ENCODE results near the gene BABAM2. TPM values are rescaled to one million over a fixed set of nuclear protein-coding genes. Genes with fewer than 3 reads are reported as not detected.

The BABAM2 gene
- total and polyA plus RNA-seq, 2 experiments from 2014 or later = 28.8 to 43.6 TPM

DNA sequence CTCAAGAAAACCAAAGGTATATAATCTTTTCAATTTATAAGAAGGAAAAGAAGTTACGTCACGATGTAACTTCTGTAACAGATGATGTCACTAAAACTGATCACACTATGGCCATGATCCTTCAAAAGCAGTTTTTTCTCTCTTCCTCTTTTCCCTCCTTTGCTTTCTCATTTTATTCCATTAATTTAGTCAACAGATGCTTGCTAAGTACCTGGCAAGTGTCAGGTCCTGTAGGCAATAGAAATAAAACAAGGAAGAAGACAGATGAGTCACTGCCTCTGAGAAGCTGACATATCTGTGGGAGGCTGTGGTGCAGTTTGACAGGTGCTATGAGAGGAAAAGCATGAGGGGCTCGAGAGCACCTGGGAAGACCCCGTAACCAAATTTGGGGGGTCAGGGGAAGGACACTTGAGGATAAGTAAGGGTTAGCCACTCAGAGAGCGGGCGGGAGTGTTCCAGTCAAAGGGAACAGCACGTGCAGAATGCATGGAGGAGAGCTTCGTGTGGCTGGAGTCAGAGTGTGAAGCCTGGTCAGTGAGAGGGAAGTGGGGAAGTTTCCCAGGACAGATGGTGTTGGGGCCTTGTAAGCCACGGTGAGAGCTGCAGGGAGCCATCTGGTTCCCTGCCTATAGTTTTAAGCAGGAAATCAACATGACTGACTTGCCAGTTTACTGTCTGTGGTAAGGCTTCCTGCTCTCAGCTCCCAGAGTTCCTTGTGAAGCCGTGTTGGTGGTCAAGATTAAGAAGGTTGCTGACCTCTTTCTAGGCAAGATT is 303.3 kb downstream of the BABAM2 start:
- 80% methylated on average over 10 of the region's 10 CpGs for WGBS (ENCODE audit: low lambda C conversion rate, missing lambda C conversion rate)
- Histone ChIP-seq H3K36me3 (replicated peaks; ENCODE audit: insufficient read depth, low read depth) (no peaks in the 10 kb centered on the region), H3K27ac (no peak overlapping the region), H2AFZ (no peak overlapping the region), H4K20me1 (ENCODE audit: insufficient read depth, poor library complexity, severe bottlenecking) (no peaks in the 10 kb centered on the region), H3K4me2 (no peak overlapping the region), H3K4me1 (ENCODE audit: insufficient read depth) (peaks cover 5% of the 10 kb centered on the region), H3K4me3 (no peak overlapping the region), H3K27me3 (no peaks in the 10 kb centered on the region), H3K79me2 (no peaks in the 10 kb centered on the region), H3K9me2 (replicated peaks; ENCODE audit: insufficient read depth) (no peaks in the 10 kb centered on the region), H3K9me3 (ENCODE audit: low read depth) (no peaks in the 10 kb centered on the region)
- TF ChIP-seq, protein P1, sequence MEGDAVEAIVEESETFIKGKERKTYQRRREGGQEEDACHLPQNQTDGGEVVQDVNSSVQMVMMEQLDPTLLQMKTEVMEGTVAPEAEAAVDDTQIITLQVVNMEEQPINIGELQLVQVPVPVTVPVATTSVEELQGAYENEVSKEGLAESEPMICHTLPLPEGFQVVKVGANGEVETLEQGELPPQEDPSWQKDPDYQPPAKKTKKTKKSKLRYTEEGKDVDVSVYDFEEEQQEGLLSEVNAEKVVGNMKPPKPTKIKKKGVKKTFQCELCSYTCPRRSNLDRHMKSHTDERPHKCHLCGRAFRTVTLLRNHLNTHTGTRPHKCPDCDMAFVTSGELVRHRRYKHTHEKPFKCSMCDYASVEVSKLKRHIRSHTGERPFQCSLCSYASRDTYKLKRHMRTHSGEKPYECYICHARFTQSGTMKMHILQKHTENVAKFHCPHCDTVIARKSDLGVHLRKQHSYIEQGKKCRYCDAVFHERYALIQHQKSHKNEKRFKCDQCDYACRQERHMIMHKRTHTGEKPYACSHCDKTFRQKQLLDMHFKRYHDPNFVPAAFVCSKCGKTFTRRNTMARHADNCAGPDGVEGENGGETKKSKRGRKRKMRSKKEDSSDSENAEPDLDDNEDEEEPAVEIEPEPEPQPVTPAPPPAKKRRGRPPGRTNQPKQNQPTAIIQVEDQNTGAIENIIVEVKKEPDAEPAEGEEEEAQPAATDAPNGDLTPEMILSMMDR (IDR thresholded peaks at IDR 0.05; ENCODE audit: poor library complexity) = no peak
- TF ChIP-seq EZH2 (IDR thresholded peaks at IDR 0.05; ENCODE audit: borderline replicate concordance) = no peak
- no peak for TF ChIP-seq EZH2phosphoT487 (IDR thresholded peaks at IDR 0.05; ENCODE audit: low read depth, severe bottlenecking, unreplicated experiment)
- no peak for DNase-seq (ENCODE audit: low spot score)

DNA sequence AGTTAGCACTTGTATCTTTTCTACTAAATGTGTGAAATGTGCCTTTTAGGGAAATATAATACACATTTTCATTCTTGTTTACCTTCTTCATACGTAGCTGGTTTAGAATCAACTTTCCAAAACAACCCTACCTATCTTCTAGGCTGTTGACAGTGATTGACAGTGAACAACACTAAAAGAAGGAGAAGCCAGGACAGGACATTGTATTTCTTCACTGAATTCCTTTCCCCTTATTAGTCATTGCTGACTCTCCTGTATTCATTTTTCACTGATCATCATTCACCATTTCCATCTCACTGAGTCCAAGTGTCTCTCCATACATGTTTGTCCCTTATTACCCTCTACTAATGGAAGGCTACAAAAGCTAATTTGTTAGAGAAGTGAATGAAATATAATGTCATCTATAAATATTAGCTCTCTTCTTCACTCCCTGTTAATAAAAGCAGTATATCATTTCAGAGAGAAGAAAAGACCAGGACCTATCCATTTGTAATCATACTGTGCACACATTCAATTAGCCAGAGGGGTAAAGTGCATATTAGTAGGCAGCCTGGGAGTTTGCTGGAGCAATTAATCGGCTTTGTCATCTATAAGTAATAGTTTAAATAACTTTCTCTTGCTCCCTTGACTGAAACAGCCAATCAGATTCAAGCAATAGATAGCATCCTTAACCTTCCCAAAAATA is 309.6 kb downstream of the BABAM2 start:
- no peaks in the 10 kb centered on the region for H3K36me3 ChIP-seq (replicated peaks; ENCODE audit: insufficient read depth, low read depth)
- peaks cover 16% of the 10 kb centered on the region for H3K4me1 ChIP-seq (ENCODE audit: insufficient read depth)
- no peak overlapping the region for H3K4me3 ChIP-seq
- no peak for DNase-seq (ENCODE audit: low spot score)
- no peaks in the 10 kb centered on the region for H4K20me1 ChIP-seq (ENCODE audit: insufficient read depth, poor library complexity, severe bottlenecking)
- H3K4me2 ChIP-seq = no peak overlapping the region
- no peaks in the 10 kb centered on the region for H3K9me3 ChIP-seq (ENCODE audit: low read depth)
- no peaks in the 10 kb centered on the region for H3K9me2 ChIP-seq (replicated peaks; ENCODE audit: insufficient read depth)
- H3K79me2 ChIP-seq = no peaks in the 10 kb centered on the region
- TF ChIP-seq, protein P1 (IDR thresholded peaks at IDR 0.05; ENCODE audit: poor library complexity) = no peak
- TF ChIP-seq EZH2 (IDR thresholded peaks at IDR 0.05; ENCODE audit: borderline replicate concordance) = no peak
- no peak for TF ChIP-seq EZH2phosphoT487 (IDR thresholded peaks at IDR 0.05; ENCODE audit: low read depth, severe bottlenecking, unreplicated experiment)
- H3K27ac ChIP-seq = no peak overlapping the region
- no peak overlapping the region for H2AFZ ChIP-seq
- 92% methylated on average over 2 of the region's 2 CpGs for WGBS (ENCODE audit: low lambda C conversion rate, missing lambda C conversion rate)
- no peaks in the 10 kb centered on the region for H3K27me3 ChIP-seq

DNA sequence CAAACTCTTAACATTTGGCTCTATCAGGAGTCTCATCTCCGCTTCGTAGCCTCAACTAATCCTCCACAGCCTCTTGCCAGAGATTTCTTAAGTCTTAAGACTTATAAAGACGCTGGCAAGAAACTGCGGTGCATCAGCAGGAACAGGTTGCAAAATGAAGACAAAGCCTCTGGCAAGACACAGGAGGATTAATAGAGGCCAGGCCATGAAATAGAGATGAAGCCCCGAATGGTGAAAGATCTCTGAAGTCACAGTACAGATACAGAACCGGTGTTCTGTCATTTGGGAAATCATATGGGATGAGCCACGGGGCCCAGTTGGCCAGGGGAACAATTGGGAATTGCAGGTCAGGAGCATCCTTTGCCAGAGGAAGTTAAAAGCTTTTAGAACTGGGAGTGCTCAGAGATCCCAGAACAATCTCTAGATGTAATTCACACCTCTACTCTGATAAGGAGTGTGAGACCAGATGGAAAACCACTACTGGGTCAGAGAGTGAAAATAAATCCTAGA is 311.2 kb downstream of the BABAM2 start:
- peak overlapping the region; percentile 9 for H3K27ac ChIP-seq
- no peak for DNase-seq (ENCODE audit: low spot score)
- H3K9me2 ChIP-seq (replicated peaks; ENCODE audit: insufficient read depth) = no peaks in the 10 kb centered on the region
- H3K27me3 ChIP-seq = no peaks in the 10 kb centered on the region
- no peaks in the 10 kb centered on the region for H3K36me3 ChIP-seq (replicated peaks; ENCODE audit: insufficient read depth, low read depth)
- H3K9me3 ChIP-seq (ENCODE audit: low read depth) = no peaks in the 10 kb centered on the region
- 71% methylated on average over 7 of the region's 7 CpGs for WGBS (ENCODE audit: low lambda C conversion rate, missing lambda C conversion rate)
- no peaks in the 10 kb centered on the region for H4K20me1 ChIP-seq (ENCODE audit: insufficient read depth, poor library complexity, severe bottlenecking)
- TF ChIP-seq EZH2phosphoT487 (IDR thresholded peaks at IDR 0.05; ENCODE audit: low read depth, severe bottlenecking, unreplicated experiment) = no peak
- no peak for TF ChIP-seq EZH2 (IDR thresholded peaks at IDR 0.05; ENCODE audit: borderline replicate concordance)
- TF ChIP-seq, protein P1 (IDR thresholded peaks at IDR 0.05; ENCODE audit: poor library complexity) = no peak
- H3K4me3 ChIP-seq = no peak overlapping the region
- H3K4me1 ChIP-seq (ENCODE audit: insufficient read depth) = peaks cover 16% of the 10 kb centered on the region
- no peak overlapping the region for H3K4me2 ChIP-seq
- H3K79me2 ChIP-seq = no peaks in the 10 kb centered on the region
- H2AFZ ChIP-seq = no peak overlapping the region

Measured in hepatocyte (in vitro differentiated cells).